Transverse colon (tissue), 4 donors: ENCODE results near the gene CINP. TPM values are rescaled to one million over a fixed set of nuclear protein-coding genes. Genes with fewer than 3 reads are reported as not detected.
"Not testable (repeated sequence)": the region's sequence is repeated elsewhere in the genome, so short reads cannot be mapped to it uniquely, and the experiment has no call there.

Experiments used
- DNase-seq: peaks from one replicate; pipeline ENCODE4 v3.0.0-alpha.2; 2019
- H3K27ac ChIP-seq, 4 donors: fragments of 200-600 bp; sonication (generic); 2 replicates each; pipeline ENCODE4 v1.5.1; 2016 to 2018; ENCODE audit warnings: inconsistent platforms in 4 of 4
- H3K27me3 ChIP-seq: fragments of 200-600 bp; sonication (generic); 2 replicates; pipeline ENCODE4 v1.5.1; 2017; ENCODE audit warnings: inconsistent platforms
- H3K36me3 ChIP-seq, 4 donors: fragments of 200-600 bp; sonication (generic); 2 replicates each; pipeline ENCODE4 v1.5.1; 2017 to 2019; ENCODE audit warnings: inconsistent platforms in 4 of 4
- H3K4me1 ChIP-seq, 4 donors: fragments of 200-600 bp; sonication (generic); 2 replicates each; pipeline ENCODE4 v1.5.1; 2017 to 2020; ENCODE audit warnings: inconsistent platforms in 4 of 4
- H3K4me3 ChIP-seq, 4 donors: fragments of 200-600 bp; sonication (generic); 1 replicate in 1 of 4; 2 replicates in 3 of 4; pipeline versions ENCODE4 v1.5.1 to v1.6.1; 2017 to 2019; ENCODE audit warnings: inconsistent platforms in 4 of 4
- H3K9me3 ChIP-seq, 2 donors: fragments of 200-600 bp; sonication (generic); 2 replicates each; pipeline ENCODE4 v1.5.1; 2017 to 2019; ENCODE audit warnings: inconsistent platforms in 2 of 2
- EP300 ChIP-seq: sonication (generic); formaldehyde crosslinking; IDR thresholded peaks from one replicate; pipeline ENCODE4 v1.6.1; 2017; ENCODE audit warnings: antibody characterized with exemption, low read depth
- POLR2A ChIP-seq: fragments of 450-650 bp; IDR thresholded peaks from one replicate; pipeline ENCODE4 v1.6.1; 2016; ENCODE audit warnings: antibody characterized with exemption, mild to moderate bottlenecking, moderate library complexity
- POLR2AphosphoS5 ChIP-seq, 3 donors: sonication (generic); formaldehyde crosslinking; IDR thresholded peaks; one replicate each; pipeline ENCODE4 v1.6.1; 2016; ENCODE audit warnings: antibody characterized with exemption in 3 of 3
- WGBS, 2 donors: methylation state at CpG; one replicate each; pipeline ENCODE4 v1.1.5; 2018; ENCODE audit warnings: low coverage in 1 of 2; 5-methylcytosine and 5-hydroxymethylcytosine counted together
- in situ Hi-C, 4 donors: fragments of 200-750 bp; cut with MboI; loops; one replicate each; pipeline versions ENCODE4 v1.15.0 to v1.15.1; 2017; ENCODE audit warnings: low sequenced_read_pairs in 3 of 4, low pct_ligation_motif_present in 1 of 4, low pct_unique_long_range_greater_than_20kb in 1 of 4
- intact Hi-C: fragments of 100-400 bp; cut with DNase I; formaldehyde crosslinking; loops from one replicate; pipeline ENCODE4 v1.15.1; 2023; ENCODE audit warnings: low total_unique reads
- total RNA-seq, 4 donors: library from RNA; depleted of rRNA; stranded (reverse); fragments of >200 nt; gene quantifications; one replicate each; pipeline ENCODE4 v1.1.0, GENCODE V29; 2016
- TF ChIP-seq, protein P1 (sequence below), 5 experiments: fragments of 200-600 bp in 3 of 5; fragments of 450-650 bp in 2 of 5; sonication (generic) in 3 of 5; IDR thresholded peaks; 1 replicate in 2 of 5; 2 replicates in 3 of 5; pipeline ENCODE4 v1.5.1; 2016 to 2017; ENCODE audit warnings: antibody characterized with exemption in 5 of 5, inconsistent platforms in 3 of 5, mild to moderate bottlenecking in 2 of 5, moderate library complexity in 1 of 5

CINP gene
- total RNA-seq, 4 donors from 2014 or later: 10.5 to 32.0 (median 19.0) TPM

DNA sequence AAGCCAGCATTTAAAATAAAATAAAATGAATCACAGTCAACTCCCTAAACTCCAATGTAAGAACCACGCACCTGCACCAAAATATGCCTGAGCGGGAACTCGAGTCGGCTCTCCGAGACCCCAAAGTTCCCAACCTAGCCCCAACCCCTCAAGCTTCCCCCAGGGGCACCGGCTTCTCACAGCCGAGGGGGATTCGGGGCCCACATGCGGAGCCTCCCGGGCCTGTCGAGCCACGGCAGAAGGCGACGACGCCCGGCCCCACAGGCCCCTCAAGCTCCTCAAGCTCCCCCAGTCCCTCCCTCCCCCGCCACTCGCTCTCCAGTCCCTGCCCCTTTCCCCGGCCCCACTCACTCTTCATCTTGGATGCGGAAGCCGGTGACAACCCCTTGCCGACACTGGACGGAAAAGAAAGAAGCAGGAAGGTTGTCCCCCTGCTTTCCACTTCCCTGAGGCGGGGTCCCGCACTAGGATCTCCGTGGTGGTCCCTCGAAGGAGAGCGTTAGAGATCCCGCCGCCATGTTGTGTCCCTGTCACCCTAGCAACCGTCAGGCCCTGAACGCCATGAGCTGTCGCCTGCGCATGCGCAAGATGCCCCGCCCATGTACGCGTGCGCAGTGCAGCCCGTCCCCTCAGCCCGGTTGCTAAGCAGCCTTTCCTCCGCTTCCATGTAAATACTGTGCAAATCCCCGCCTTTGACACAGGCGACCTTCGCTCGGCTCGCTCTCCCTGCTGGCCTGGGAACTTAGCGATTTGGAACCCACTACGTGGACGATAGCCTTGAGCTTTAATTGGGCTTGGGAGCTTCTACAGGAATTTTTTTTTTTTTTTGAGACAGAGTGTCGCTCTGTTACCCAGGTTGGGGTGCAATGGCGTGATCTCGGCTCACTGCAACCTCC, 57.8 kb downstream of the CINP start, which contains the start of gene MOK:
Gene MOK, minus strand, starts transcription at position 554 of the 896 bp plus-strand sequence. Its CDS starts 196 bp downstream, at position 358.
- intact Hi-C loops (loop anchor here (10.0 kb wide), 1 partner anchor 160 kb away; no protein-coding TSS in a partner anchor), in situ Hi-C loops (loop anchor here in 1 of 4 donors (25.0 kb wide), 3 partner anchors 243 to 593 kb away; partner anchors contain the start of gene DYNC1H1)
- Histone ChIP-seq H3K27me3 (no peaks in the 10 kb centered on the region), H3K4me3 (peak within 1 kb of the TSS; percentile 66 to 89 (median 74)), H3K4me1 (peaks cover 0 to 15% (median 6%) of the 10 kb centered on the region in 4 donors), H3K27ac (peak within 1 kb of the TSS; percentile 53 to 86 (median 78)), H3K9me3 (no peaks in the 10 kb centered on the region), H3K36me3 (no peaks in the 10 kb centered on the region)
- TF ChIP-seq POLR2A: peak; percentile 29
- peak in 2 of 3 donors; percentile 52 to 56 for TF ChIP-seq POLR2AphosphoS5 (IDR thresholded peaks at IDR 0.05)
- TF ChIP-seq EP300: no peak
- 0 to 1% methylated on average over 2 to 53 of the region's 53 CpGs for WGBS, 2 donors
- DNase-seq: peak; percentile 97

DNA sequence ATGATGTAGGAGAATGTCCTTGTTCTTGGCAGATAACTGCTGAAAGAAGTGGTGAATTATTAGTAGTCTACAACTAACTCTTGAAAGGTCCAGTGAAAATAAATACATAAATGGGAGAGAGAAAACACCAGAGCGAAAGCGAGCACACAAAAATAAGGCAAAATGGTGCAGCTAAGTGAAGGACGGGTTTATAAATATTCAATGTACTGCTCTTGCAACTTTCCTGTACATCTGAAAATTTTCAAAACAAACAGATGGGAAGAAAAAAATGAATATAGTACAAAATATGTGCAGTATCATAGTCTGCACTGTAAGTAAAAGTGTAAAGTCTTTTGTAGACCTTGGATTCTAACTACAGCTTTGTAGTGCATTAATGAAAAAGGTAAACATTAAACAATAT, 59.0 kb downstream of the CINP start:
- in situ Hi-C loops (loop anchor here in 1 of 4 donors (25.0 kb wide), 3 partner anchors 241 to 591 kb away; partner anchors contain the start of gene DYNC1H1), intact Hi-C loops (loop anchor here (10.0 kb wide), 1 partner anchor 159 kb away; no protein-coding TSS in a partner anchor)
- peaks cover 0 to 15% (median 6%) of the 10 kb centered on the region in 4 donors for H3K4me1 ChIP-seq
- H3K36me3 ChIP-seq: no peaks in the 10 kb centered on the region
- H3K27me3 ChIP-seq: no peaks in the 10 kb centered on the region
- 93 to 94% methylated on average over 3 of the region's 3 CpGs for WGBS, 2 donors
- no peak for DNase-seq
- no peak for TF ChIP-seq EP300
- TF ChIP-seq, protein P1, sequence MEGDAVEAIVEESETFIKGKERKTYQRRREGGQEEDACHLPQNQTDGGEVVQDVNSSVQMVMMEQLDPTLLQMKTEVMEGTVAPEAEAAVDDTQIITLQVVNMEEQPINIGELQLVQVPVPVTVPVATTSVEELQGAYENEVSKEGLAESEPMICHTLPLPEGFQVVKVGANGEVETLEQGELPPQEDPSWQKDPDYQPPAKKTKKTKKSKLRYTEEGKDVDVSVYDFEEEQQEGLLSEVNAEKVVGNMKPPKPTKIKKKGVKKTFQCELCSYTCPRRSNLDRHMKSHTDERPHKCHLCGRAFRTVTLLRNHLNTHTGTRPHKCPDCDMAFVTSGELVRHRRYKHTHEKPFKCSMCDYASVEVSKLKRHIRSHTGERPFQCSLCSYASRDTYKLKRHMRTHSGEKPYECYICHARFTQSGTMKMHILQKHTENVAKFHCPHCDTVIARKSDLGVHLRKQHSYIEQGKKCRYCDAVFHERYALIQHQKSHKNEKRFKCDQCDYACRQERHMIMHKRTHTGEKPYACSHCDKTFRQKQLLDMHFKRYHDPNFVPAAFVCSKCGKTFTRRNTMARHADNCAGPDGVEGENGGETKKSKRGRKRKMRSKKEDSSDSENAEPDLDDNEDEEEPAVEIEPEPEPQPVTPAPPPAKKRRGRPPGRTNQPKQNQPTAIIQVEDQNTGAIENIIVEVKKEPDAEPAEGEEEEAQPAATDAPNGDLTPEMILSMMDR (IDR thresholded peaks at IDR 0.05): no peak
- no peak for TF ChIP-seq POLR2AphosphoS5 (IDR thresholded peaks at IDR 0.05)
- no peak for TF ChIP-seq POLR2A
- no peak overlapping the region for H3K4me3 ChIP-seq
- H3K9me3 ChIP-seq: no peaks in the 10 kb centered on the region
- no peak overlapping the region for H3K27ac ChIP-seq

DNA sequence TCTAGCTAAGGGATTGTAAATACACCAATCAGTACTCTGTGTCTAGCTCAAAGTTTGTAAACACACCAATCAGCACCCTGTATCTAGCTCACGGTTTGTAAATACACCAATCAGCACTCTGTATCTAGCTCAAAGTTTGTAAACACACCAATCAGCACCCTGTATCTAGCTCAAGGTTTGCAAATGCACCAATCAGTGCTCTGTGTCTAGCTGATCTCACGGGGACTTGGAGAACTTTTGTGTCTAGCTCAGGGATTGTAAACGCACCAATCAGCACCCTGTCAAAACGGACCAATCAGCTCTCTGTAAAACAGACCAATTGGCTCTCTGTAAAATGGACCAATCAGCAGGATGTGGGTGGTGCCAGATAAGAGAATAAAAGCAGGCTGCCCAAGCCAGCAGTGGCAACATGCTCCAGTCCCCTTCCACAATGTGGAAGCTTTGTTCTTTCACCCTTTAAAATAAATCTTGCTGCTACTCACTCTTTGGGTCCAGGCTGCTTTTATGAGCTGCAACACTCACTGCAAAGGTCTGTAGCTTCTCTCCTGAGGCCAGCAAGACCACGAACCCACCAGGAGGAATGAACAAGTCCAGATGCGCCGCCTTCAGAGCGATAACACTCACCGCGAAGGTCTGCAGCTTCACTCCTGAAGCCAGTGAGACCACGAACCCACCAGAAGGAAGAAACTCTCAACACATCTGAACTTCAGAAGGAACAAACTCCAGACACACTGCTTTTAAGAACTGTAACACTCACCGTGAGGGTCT, 64.2 kb downstream of the CINP start:
- in situ Hi-C loops, DNase-seq, H3K4me3 ChIP-seq, H3K27ac ChIP-seq, H3K9me3 ChIP-seq, H3K36me3 ChIP-seq, H3K27me3 ChIP-seq, intact Hi-C loops, H3K4me1 ChIP-seq: not testable (repeated sequence)
- WGBS, 2 donors: 83 to 89% methylated on average over 2 to 12 of the region's 12 CpGs

Other genes with a start within 250 kb of the CINP start
- 10 to 100 TPM; 21.3 to 31.3 (median 24.6) TPM for gene WDR20, start 223.0 kb downstream of the CINP start, total RNA-seq
- gene MOK, start 57.7 kb downstream of the CINP start, total RNA-seq: 10 to 100 TPM in 2 of 4 donors, 1 to 10 TPM in 2; 3.0 to 16.0 (median 11.1) TPM
- gene ZNF839, start 43.1 kb downstream of the CINP start, total RNA-seq: 10 to 100 TPM in 3 of 4 donors, 1 to 10 TPM in 1; 6.7 to 14.1 (median 11.1) TPM
- 10 to 100 TPM; 12.6 to 47.4 (median 17.9) TPM for gene TECPR2, start 51 bp upstream of the CINP start, total RNA-seq
- gene ANKRD9, start 146.9 kb upstream of the CINP start, total RNA-seq: 100 to 1,000 TPM; 171 to 504 (median 319) TPM
- 10 to 100 TPM; 15.7 to 31.0 (median 25.8) TPM for gene RCOR1, start 229.8 kb upstream of the CINP start, total RNA-seq